UCSD-AML1 (cell line): ENCODE results near the gene KRT35.

Experiments
- DNase-seq: peaks from one replicate; lab custom pipeline; 2025; ENCODE audit not compliant: unreplicated experiment; lab: John Stamatoyannopoulos, UW

KRT35 gene

DNA sequence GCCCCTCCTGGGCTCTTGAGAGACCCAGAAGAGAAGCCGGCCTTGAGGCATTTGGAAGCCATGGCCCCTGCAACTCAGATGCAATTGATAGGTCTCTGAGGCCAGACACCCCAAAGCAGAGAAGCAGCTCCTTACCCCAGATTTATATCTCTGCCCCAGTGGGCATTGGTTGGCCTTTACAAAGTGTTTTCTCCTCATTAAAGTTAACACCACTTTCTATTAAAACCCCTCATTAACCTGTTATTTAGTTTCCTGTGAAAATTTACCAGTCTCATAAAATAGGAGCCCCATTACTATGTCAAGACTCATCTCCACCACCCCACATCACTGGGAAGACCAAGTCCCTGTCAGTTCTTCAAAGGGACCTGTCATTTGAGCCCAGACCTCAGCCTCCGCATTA lies at the start of gene KRT35:
Gene KRT35, minus strand, starts transcription at position 116 of the 400 bp plus-strand sequence. Its CDS starts 54 bp downstream, at position 62.
- DNase-seq: no peak

DNA sequence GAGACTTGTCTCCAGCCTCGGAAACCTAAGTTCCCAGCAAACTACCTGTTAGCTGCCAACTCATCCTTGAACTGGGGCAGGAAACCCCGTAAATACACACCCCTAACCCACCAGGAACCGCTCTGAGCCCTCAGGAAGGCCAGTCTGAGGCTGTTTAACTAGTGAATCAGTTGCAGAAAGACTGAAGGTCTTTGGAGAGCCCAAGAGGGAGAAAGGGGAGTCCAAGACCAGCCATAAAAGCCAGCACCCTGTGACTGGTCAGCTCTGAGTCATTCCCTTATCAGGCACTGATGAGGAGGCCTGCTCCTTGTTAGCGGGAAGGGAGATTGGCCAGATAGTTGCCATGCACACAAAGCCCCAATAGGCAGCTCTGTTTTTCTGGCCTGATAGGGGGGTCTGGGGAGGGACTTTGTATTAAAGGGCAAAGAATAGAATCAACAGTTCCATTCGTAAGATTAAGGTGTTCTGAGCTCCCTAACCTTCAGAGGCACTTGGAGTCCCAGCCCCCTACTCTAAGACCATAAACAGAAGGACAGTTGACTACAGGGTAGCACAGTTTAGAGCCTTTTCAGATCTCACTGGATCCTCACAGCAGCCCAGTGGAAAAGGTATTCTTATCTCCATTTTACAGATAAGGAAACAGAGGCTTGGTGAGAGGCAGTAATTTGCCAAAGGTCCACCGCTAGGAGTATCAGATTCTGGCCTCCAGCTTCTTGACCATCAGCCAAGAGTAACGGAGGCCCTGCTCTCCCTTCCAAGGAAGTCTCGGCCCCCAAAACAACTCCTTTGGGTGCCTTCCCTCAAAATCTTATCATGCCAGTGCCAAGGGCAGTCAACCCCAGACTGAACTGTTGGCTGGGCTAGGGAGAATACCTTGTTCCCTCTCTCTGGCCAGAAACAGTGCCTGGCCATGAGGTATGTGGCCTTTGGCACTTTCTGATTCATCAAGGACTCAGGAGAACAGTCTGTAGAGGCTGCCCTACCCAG lies 49.4 kb upstream of the KRT35 start:
- DNase-seq: no peak

DNA sequence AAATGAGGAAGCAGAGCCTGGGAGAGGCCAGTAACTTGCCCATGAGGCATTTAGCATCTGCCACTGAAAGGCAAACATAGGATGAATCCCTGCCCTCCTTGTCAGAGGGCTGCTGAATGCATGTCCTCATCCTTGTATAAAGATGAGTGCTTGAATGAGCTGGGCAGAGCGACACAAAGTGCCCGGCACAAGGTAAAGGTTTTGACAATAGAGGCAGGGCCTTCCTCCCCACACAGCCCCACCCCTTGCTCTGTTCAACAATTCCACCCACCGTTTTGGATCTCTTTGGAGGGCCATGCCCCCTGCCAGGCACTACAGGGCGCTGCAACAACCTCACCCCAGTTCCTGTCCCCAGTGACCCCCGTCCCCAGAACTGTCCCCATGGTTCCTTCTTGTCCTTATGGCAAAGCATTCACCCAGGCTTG lies 48.6 kb upstream of the KRT35 start:
- no peak for DNase-seq

DNA sequence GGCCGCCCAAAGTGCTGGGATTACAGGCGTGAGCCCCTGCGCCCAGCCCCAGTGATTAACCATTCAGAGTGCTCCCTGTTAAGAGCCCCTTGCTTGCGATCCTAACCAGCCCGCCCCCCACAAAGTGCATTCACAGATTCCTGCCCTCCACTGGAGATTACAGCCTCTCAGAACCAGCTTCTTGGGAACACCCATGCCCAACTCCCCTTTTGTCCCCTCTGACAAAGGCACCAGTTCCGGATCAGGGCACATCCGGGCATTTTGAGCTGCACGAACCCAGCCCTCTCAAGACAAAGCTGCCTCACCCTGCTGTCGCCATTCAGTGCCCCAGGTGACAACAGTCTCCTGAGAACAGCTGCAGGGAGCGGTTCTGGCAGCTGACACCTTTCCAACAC lies 48.0 kb upstream of the KRT35 start:
- no peak for DNase-seq

DNA sequence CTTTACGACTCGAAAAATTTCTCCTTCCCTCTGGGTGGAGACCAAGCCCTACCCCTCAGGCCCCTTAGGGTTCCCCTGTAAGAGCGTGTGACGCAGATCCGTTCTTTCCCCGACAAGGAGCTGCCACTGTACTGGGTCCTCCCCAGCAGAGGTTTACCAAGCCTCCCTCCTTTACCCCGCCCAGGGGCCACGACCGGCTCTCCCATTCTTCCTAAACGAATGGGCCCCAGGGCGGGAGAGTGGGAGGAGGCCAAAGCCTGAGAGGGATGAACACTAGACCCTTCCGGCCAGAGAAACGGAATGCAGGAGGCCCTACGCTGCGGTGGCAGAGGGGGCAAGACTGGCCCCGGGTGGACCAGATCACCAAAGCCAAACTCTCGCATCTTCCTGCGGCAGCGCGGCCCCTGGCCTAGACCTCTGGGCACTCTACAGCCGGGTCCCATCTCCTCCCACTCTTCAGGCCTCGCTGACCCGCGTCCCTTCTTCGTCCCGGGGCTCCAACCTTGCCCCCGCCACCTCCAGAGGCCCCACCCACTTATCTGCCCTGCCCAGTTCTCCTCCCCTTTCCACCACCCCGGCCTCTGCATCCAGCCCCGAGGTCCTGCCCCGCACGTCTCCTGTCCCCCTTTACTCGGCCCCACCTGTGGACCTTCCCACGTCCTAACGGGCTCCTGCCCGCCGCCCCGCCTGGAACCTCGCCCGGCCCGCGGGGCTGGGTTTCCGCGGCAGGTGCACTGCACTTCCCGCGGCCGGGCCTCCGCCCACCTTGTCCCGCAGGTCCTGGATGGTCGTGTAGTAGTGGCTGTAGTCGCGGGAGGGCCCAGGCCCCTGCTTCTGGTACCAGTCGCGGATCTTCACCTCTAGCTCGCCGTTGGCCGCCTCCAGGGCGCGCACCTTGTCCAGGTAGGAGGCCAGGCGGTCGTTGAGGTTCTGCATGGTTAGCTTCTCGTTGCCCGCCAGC lies 46.4 kb upstream of the KRT35 start:
- DNase-seq: no peak

- no peak for DNase-seq
These were observed 43.3 kb upstream of the KRT35 start for GRCh38 chr17:41524261-41524660.

DNA sequence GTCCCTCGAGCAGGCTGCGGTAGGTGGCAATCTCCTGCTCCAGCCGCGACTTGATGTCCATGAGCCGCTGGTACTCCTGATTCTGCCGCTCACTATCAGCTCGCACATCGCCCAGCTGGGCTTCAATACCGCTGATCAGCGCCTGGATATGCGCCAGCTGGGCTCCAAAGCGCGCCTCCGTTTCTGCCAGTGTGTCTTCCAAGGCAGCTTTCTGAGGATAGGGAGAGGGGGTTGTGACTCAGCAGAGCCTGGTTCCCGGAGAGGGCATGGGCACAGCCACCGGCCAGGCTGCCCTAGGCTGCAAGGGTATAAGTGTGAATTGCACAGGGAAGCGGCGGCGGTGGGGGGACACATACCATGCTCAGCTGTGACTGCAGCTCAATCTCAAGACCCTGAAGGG lies 42.8 kb upstream of the KRT35 start:
- DNase-seq: no peak

- DNase-seq: no peak
These were observed 42.3 kb upstream of the KRT35 start for GRCh38 chr17:41523225-41523593.

- no peak for DNase-seq
These were observed 41.6 kb upstream of the KRT35 start for GRCh38 chr17:41522301-41523224.

- DNase-seq: no peak
These were observed 40.8 kb upstream of the KRT35 start for GRCh38 chr17:41521574-41522261.

- DNase-seq: no peak
These were observed 40.0 kb upstream of the KRT35 start for GRCh38 chr17:41520821-41521521.

DNA sequence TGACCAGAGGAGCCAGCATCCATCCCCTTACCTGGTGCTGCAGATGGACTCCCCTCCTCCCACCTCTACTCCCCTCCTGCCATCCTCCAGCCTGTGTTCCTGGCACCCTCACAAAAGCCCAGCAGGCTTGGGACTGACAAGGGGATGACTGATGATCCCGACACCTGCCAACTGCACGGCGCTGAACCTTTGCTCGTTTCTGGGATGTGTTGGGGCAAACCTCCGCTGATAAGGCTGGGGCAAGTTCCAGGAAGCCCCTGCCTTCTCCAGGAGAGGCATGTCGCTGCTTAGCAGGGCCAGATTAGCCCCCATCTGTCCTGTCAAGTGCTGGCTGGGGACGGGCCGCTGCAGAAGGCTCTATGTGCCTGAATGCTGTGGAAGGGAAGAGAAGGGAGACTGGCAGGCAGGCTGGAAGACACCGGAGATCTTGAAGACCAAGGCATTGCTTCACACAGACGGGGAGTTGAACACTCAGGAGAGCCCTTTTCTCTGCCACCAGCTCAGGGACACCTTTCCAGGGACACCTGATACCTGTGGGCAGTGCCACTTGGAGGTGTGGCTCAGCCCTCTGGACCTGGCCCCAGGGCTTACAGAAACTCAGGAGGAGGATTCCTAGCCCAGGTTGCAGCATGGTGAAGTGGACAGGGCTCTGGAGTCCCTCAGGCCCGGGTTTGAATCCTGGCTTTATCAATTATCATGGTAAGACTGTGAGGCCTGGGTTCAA lies 38.7 kb upstream of the KRT35 start:
- DNase-seq: no peak

GRCh38 chr17:41518789-41519449 lies 38.0 kb upstream of the KRT35 start, which contains the start of gene KRT15:
Gene KRT15 (minus strand): TSS chr17:41518890. CDS start chr17:41518827, 63 bp downstream.
- no peak for DNase-seq

- no peak for DNase-seq
These were observed 37.1 kb upstream of the KRT35 start for GRCh38 chr17:41518031-41518430.

DNA sequence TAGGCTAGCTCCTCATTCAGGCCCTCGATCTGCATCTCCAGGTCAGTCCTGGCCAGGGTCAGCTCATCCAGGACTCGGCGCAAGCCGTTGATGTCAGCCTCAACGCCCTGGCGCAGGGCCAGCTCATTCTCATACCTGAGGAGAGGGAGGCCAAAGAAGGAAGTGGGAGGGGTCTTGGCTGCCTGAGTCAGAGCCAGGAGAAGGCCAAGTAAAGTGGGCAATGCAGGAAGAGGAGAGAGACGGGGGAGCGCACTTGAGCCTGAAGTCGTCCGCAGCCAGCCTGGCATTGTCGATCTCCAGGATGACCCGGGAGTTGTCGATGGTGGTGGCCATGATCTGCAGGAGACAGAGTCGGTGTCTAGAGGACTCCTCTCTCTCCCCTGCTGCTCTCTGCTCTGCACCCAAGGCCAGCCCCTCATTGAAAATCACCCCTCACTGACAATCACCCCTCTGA lies 35.9 kb upstream of the KRT35 start:
- DNase-seq: no peak

DNA sequence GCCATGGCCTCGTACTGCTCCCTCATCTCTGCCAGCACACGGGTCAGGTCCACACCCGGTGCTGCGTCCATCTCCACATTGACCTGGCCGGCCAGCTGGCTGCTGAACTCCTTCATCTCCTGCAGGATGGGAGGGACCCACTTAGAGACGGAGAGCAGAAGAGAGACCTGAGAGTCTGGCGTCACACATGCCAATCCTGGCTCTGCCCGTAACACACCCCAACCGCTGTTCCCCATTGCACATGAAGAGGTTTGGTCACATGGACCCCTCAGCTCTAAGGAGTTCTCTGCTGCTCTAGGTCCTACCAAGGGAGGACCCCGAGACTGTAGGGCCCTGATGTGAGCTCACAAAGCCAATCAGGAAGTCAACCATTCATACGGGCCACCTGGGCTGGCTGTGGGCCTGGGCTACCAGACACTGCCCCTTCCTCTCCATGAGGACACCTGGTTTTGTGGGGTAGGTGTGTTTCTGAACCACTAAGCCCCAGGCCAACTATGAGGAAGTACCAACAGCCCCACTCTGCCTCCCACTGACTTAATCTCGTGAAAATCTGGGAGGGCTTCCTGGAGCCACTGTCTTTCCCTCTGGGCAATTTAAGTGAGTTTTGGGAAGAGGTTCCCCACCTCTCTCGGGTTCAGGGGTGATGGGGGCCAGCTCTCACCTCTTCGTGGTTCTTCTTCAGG lies 35.3 kb upstream of the KRT35 start:
- DNase-seq: no peak

GRCh38 chr17:41513168-41513547 lies 32.2 kb upstream of the KRT35 start:
- no peak for DNase-seq
